B cell (primary cell): ENCODE measurements around the gene CDKN1C. TPM values are rescaled to one million over a fixed set of nuclear protein-coding genes. Genes with fewer than 3 reads are reported as not detected.

Source experiments
- ATAC-seq: fragments of 200-7000 bp; cut with Tn5 transposase; one replicate; pipeline ENCODE4 v1.10.0; 2021; ENCODE audit warnings: low read depth, mild to moderate bottlenecking, moderate number of reproducible peaks, moderate library complexity
- CTCF ChIA-PET: fragments of 350-600 bp; sonication (Branson Sonifier 250); formaldehyde crosslinking; loops from one replicate; lab custom pipeline; 2021; ENCODE audit warnings: antibody characterized with exemption, inconsistent platforms; lab: Charles Lee
- POLR2A ChIA-PET: fragments of 350-600 bp; sonication (Branson Sonifier 250); formaldehyde crosslinking; loops from one replicate; lab custom pipeline; 2021; ENCODE audit warnings: antibody characterized with exemption; lab: Charles Lee
- DNase-seq: peaks from one replicate; pipeline ENCODE4 v3.0.0; 2013
- H2AFZ ChIP-seq: 2 replicates; pipeline ENCODE4 v1.6.1; 2012; ENCODE audit warnings: mild to moderate bottlenecking, low read depth, low read length; ENCODE audit not compliant: insufficient read depth, poor library complexity, severe bottlenecking
- H3K27ac ChIP-seq, 2 donors: 1 replicate in 1 of 2; 2 replicates in 1 of 2; pipeline ENCODE4 v1.5.1; 2012 to 2013; ENCODE audit warnings: low read length in 2 of 2, mild to moderate bottlenecking in 2 of 2, moderate library complexity in 1 of 2
- H3K27me3 ChIP-seq, 4 experiments: fragments of 200-600 bp in 1 of 4; sonication (generic) in 1 of 4; replicated peaks in 1 of 4; 1 replicate in 2 of 4; 2 replicates in 2 of 4; pipeline versions ENCODE4 v1.6.1 to v1.7.0; 2013 to 2016; ENCODE audit warnings: low read length in 3 of 4, mild to moderate bottlenecking in 2 of 4, mixed read lengths in 1 of 4, moderate library complexity in 1 of 4; ENCODE audit not compliant: insufficient read depth in 4 of 4, control insufficient read depth in 3 of 4; ENCODE audit errors: control extremely low read depth in 1 of 4
- H3K36me3 ChIP-seq, 2 experiments: replicated peaks in 1 of 2; 1 replicate in 1 of 2; 2 replicates in 1 of 2; pipeline versions ENCODE4 v1.6.1 to v1.7.1; 2013; ENCODE audit warnings: low read length in 1 of 2; ENCODE audit not compliant: insufficient read depth in 2 of 2, control insufficient read depth in 1 of 2; ENCODE audit errors: control extremely low read depth in 1 of 2, extremely low read depth in 1 of 2
- H3K4me1 ChIP-seq, 2 donors: fragments of 200-600 bp in 1 of 2; sonication (generic) in 1 of 2; 1 replicate in 1 of 2; 2 replicates in 1 of 2; pipeline versions ENCODE4 v1.5.1 to v1.6.1; 2013 to 2017; ENCODE audit warnings: low read length in 2 of 2; ENCODE audit not compliant: control insufficient read depth in 2 of 2, insufficient read depth in 2 of 2
- H3K4me2 ChIP-seq: replicated peaks from 2 replicates; pipeline ENCODE3; 2012; ENCODE audit warnings: mild to moderate bottlenecking, low read depth, low read length; ENCODE audit not compliant: poor library complexity, severe bottlenecking
- H3K4me3 ChIP-seq, 5 experiments: fragments of 200-600 bp in 1 of 5; sonication (generic) in 1 of 5; 1 replicate in 3 of 5; 2 replicates in 2 of 5; pipeline versions ENCODE4 v1.5.1 to v1.7.0; 2011 to 2016; ENCODE audit warnings: low read length in 4 of 5, mild to moderate bottlenecking in 4 of 5, low read depth in 2 of 5, control low read depth in 1 of 5, moderate library complexity in 1 of 5; ENCODE audit not compliant: insufficient read depth in 1 of 5; ENCODE audit errors: control extremely low read depth in 1 of 5, extremely low read depth in 1 of 5
- H3K79me2 ChIP-seq: fragments of 200-600 bp; sonication (generic); one replicate; pipeline ENCODE4 v1.6.0; 2016; ENCODE audit warnings: low read length; ENCODE audit not compliant: control insufficient read depth, insufficient read depth
- H3K9ac ChIP-seq: fragments of 200-600 bp; sonication (generic); 2 replicates; pipeline ENCODE4 v1.6.1; 2017; ENCODE audit warnings: mild to moderate bottlenecking, low read length, moderate library complexity
- H3K9me3 ChIP-seq, 3 donors: one replicate each; pipeline versions ENCODE4 v1.6.1 to v1.7.1; 2013; ENCODE audit warnings: low read length in 2 of 3; ENCODE audit not compliant: control insufficient read depth in 2 of 3, insufficient read depth in 1 of 3; ENCODE audit errors: control extremely low read depth in 1 of 3
- H4K20me1 ChIP-seq: 2 replicates; pipeline ENCODE4 v1.6.0; 2012; ENCODE audit warnings: mild to moderate bottlenecking, low read length; ENCODE audit not compliant: insufficient read depth, control insufficient read depth, poor library complexity, severe bottlenecking
- H3K27ac Mint-ChIP-seq: one replicate; pipeline ENCODE4 v1.8.0; 2021; ENCODE audit warnings: mixed read lengths
- H3K27me3 Mint-ChIP-seq: one replicate; pipeline ENCODE4 v1.8.0; 2021; ENCODE audit warnings: mixed read lengths
- H3K4me1 Mint-ChIP-seq: one replicate; pipeline ENCODE4 v1.8.0; 2021; ENCODE audit warnings: mixed read lengths
- H3K4me3 Mint-ChIP-seq: one replicate; pipeline ENCODE4 v1.8.0; 2021; ENCODE audit warnings: mixed read lengths
- H3K9me3 Mint-ChIP-seq: one replicate; pipeline ENCODE4 v1.8.0; 2022; ENCODE audit warnings: mixed read lengths; ENCODE audit not compliant: insufficient read depth
- CTCF ChIP-seq: fragments of 200-600 bp; IDR thresholded peaks from one replicate; pipeline ENCODE4 v1.8.0; 2022; ENCODE audit warnings: antibody characterized with exemption, mild to moderate bottlenecking
- EZH2 ChIP-seq: IDR thresholded peaks from 2 replicates; pipeline ENCODE4 v1.6.1; 2012; ENCODE audit warnings: borderline replicate concordance, low read depth, mild to moderate bottlenecking, moderate library complexity, low read length; ENCODE audit not compliant: insufficient read depth, poor library complexity, severe bottlenecking
- WGBS: methylation state at CpG from one replicate; pipeline ENCODE4 v1.1.5; 2013; ENCODE audit warnings: missing lambda C conversion rate; ENCODE audit not compliant: insufficient coverage; 5-methylcytosine and 5-hydroxymethylcytosine counted together
- intact Hi-C: fragments of 100-400 bp; cut with micrococcal nuclease; formaldehyde crosslinking; loops from one replicate; pipeline ENCODE4 v1.10.0; 2022
- polyA plus RNA-seq: library from polyadenylated mRNA; depleted of rRNA; stranded (reverse); fragments of >200 nt; gene quantifications from 2 replicates; pipeline ENCODE4 v1.2.3, GENCODE V29; 2012
- total RNA-seq, 2 donors: library from RNA; stranded (reverse); fragments of 120-200 nt in 1 of 2; gene quantifications; 1 replicate in 1 of 2; 2 replicates in 1 of 2; pipeline versions ENCODE4 v1.2.3 to v1.2.4, GENCODE V29; 2013 to 2022

The CDKN1C gene
- total and polyA plus RNA-seq, 2 donors (not counting 1 experiment from before 2014, with no cell fraction given): 0.58 to 8.0 TPM

GRCh38 chr11:2843551-2843950 is 42.0 kb downstream of the CDKN1C start:
- H2AFZ ChIP-seq: no peak overlapping the region
- Mint-ChIP-seq H3K27ac (no peak overlapping the region), H3K4me1 (no peaks in the 10 kb centered on the region), H3K4me3 (no peak overlapping the region), H3K27me3 (no peaks in the 10 kb centered on the region), H3K9me3 (no peaks in the 10 kb centered on the region)
- H3K4me1 ChIP-seq: no peaks in the 10 kb centered on the region
- H3K27me3 ChIP-seq: no peaks in the 10 kb centered on the region
- TF ChIP-seq CTCF (no peak), EZH2 (no peak)
- no peak overlapping the region for H3K27ac ChIP-seq
- no peak overlapping the region for H3K9ac ChIP-seq
- no peaks in the 10 kb centered on the region for H3K36me3 ChIP-seq
- ATAC-seq: no peak
- no peak overlapping the region for H3K4me3 ChIP-seq
- DNase-seq: no peak
- CTCF ChIA-PET: no interaction called here
- intact Hi-C loops: no loop called here
- WGBS: 86% methylated on average over 7 of the region's 14 CpGs
- no peaks in the 10 kb centered on the region for H3K9me3 ChIP-seq
- no peaks in the 10 kb centered on the region for H4K20me1 ChIP-seq
- no peak overlapping the region for H3K4me2 ChIP-seq
- POLR2A ChIA-PET: no interaction called here
- no peaks in the 10 kb centered on the region for H3K79me2 ChIP-seq

GRCh38 chr11:2842876-2843275 is 42.7 kb downstream of the CDKN1C start:
- TF ChIP-seq EZH2 (no peak), CTCF (no peak)
- Histone ChIP-seq H4K20me1 (no peaks in the 10 kb centered on the region), H3K36me3 (no peaks in the 10 kb centered on the region), H3K27ac (no peak overlapping the region), H2AFZ (no peak overlapping the region), H3K4me1 (no peaks in the 10 kb centered on the region), H3K4me2 (no peak overlapping the region), H3K4me3 (no peak overlapping the region), H3K79me2 (no peaks in the 10 kb centered on the region), H3K27me3 (no peaks in the 10 kb centered on the region), H3K9me3 (no peaks in the 10 kb centered on the region), H3K9ac (no peak overlapping the region)
- DNase-seq (no peak), ATAC-seq (no peak)
- Mint-ChIP-seq H3K9me3 (no peaks in the 10 kb centered on the region), H3K4me1 (no peaks in the 10 kb centered on the region), H3K4me3 (no peak overlapping the region), H3K27ac (no peak overlapping the region), H3K27me3 (no peaks in the 10 kb centered on the region)
- ChIA-PET CTCF (no interaction called here), POLR2A (no interaction called here)
- 100% methylated on average over 14 of the region's 16 CpGs for WGBS
- intact Hi-C loops: no loop called here
